H1 (cell line): Measurements from ENCODE around the gene PTTG1IP. TPM values are rescaled to one million over a fixed set of nuclear protein-coding genes. Genes with fewer than 3 reads are reported as not detected.

Experiments
- CHD1 ChIP-seq: IDR thresholded peaks from 2 replicates; pipeline ENCODE4 v1.6.1; 2012; ENCODE audit warnings: low read depth, low read length, improper control_type of control experiment
- HDAC6 ChIP-seq: IDR thresholded peaks from one replicate; pipeline ENCODE4 v1.7.1; 2012; ENCODE audit warnings: low read depth, mild to moderate bottlenecking, inconsistent platforms, low read length, moderate library complexity
- SP1 ChIP-seq: IDR thresholded peaks from 2 replicates; pipeline ENCODE4 v1.6.1; 2011; ENCODE audit warnings: low read depth, low read length
- polyA plus RNA-seq, 7 experiments: library from polyadenylated mRNA; depleted of rRNA in 3 of 7; stranded (reverse) in 5 of 7; unstranded in 2 of 7; fragments of >200 nt in 5 of 7; fragments of 200-250 nt in 2 of 7; gene quantifications; 1 replicate in 5 of 7; 2 replicates in 1 of 7; 4 replicates in 1 of 7; pipeline versions ENCODE4 v1.2.1 to v1.2.3, GENCODE V29; 2011 to 2013; ENCODE audit warnings: missing spikeins in 2 of 7, mixed read lengths in 2 of 7
- total RNA-seq: library from RNA; stranded (reverse); fragmentation: NEBNext Ultra II Directional; extraction: Animal tissue kit (Norgen Biotek cat#: 25700); gene quantifications from 2 replicates; pipeline ENCODE4 v1.2.1, GENCODE V29; 2021

Gene PTTG1IP
- total and polyA plus RNA-seq, 2 of the 8 experiments (the other 6 are each of a cell fraction or from before 2014, with no cell fraction given): 90.8 to 130 TPM

- TF ChIP-seq CHD1 (no peak), SP1 (no peak), HDAC6 (no peak)
Observed at GRCh38 chr21:44842087-44842486, 31.4 kb downstream of the PTTG1IP start (continued).
